Trophoblast cell (in vitro differentiated cells and primary cell): Measurements from ENCODE around the gene RNF222.

Experiments
- DNase-seq, 2 donors: peaks; one replicate each; pipeline ENCODE4 v3.0.0-alpha.2; 2016
- H2AFZ ChIP-seq: 2 replicates; pipeline ENCODE4 v1.6.1; 2013; ENCODE audit warnings: low read length, moderate library complexity, mild to moderate bottlenecking; ENCODE audit not compliant: insufficient read depth, poor library complexity
- H2AK5ac ChIP-seq: 2 replicates; pipeline ENCODE4 v1.6.1; 2013; ENCODE audit warnings: mild to moderate bottlenecking, low read length
- H2BK120ac ChIP-seq: 2 replicates; pipeline ENCODE4 v1.6.1; 2013; ENCODE audit warnings: low read length, mild to moderate bottlenecking, moderate library complexity; ENCODE audit not compliant: insufficient read depth, poor library complexity
- H2BK12ac ChIP-seq: 2 replicates; pipeline ENCODE4 v1.6.1; 2013; ENCODE audit warnings: mild to moderate bottlenecking, low read length, moderate library complexity
- H2BK5ac ChIP-seq: 2 replicates; pipeline ENCODE4 v1.6.1; 2013; ENCODE audit warnings: low read length, low read depth, moderate library complexity, mild to moderate bottlenecking; ENCODE audit not compliant: poor library complexity
- H3K14ac ChIP-seq: 2 replicates; pipeline ENCODE4 v1.6.1; 2013; ENCODE audit warnings: mild to moderate bottlenecking, low read length
- H3K18ac ChIP-seq: 2 replicates; pipeline ENCODE4 v1.6.1; 2013; ENCODE audit warnings: mild to moderate bottlenecking, low read length
- H3K23ac ChIP-seq: 2 replicates; pipeline ENCODE4 v1.6.1; 2013; ENCODE audit warnings: low read length
- H3K27ac ChIP-seq: 2 replicates; pipeline ENCODE4 v1.5.1; 2013; ENCODE audit warnings: low read depth, mild to moderate bottlenecking, inconsistent platforms, low read length, moderate library complexity
- H3K27me3 ChIP-seq: 2 replicates; pipeline ENCODE4 v1.6.1; 2013; ENCODE audit warnings: inconsistent platforms, mild to moderate bottlenecking, low read length, moderate library complexity; ENCODE audit not compliant: insufficient read depth
- H3K36me3 ChIP-seq, 2 experiments: 1 replicate in 1 of 2; 2 replicates in 1 of 2; pipeline ENCODE4 v1.6.1; 2013; ENCODE audit warnings: low read length in 2 of 2, mild to moderate bottlenecking in 2 of 2, moderate library complexity in 1 of 2; ENCODE audit not compliant: insufficient read depth in 2 of 2, control insufficient read depth in 1 of 2
- H3K4ac ChIP-seq: 2 replicates; pipeline ENCODE4 v1.6.1; 2013; ENCODE audit warnings: low read depth, mild to moderate bottlenecking, low read length, moderate library complexity
- H3K4me1 ChIP-seq, 2 experiments: 1 replicate in 1 of 2; 2 replicates in 1 of 2; pipeline ENCODE4 v1.6.1; 2013; ENCODE audit warnings: low read length in 2 of 2, mild to moderate bottlenecking in 2 of 2, moderate library complexity in 1 of 2; ENCODE audit not compliant: insufficient read depth in 2 of 2, control insufficient read depth in 1 of 2
- H3K4me2 ChIP-seq: 2 replicates; pipeline ENCODE4 v1.6.1; 2013; ENCODE audit warnings: inconsistent platforms, mild to moderate bottlenecking, low read length, moderate library complexity
- H3K4me3 ChIP-seq: 2 replicates; pipeline ENCODE4 v1.5.1; 2013; ENCODE audit warnings: mild to moderate bottlenecking, low read depth, low read length, inconsistent platforms
- H3K79me1 ChIP-seq: one replicate; pipeline ENCODE4 v1.6.1; 2013; ENCODE audit warnings: low read length
- H3K79me2 ChIP-seq: 2 replicates; pipeline ENCODE4 v1.6.1; 2013; ENCODE audit warnings: low read length, mild to moderate bottlenecking; ENCODE audit not compliant: control insufficient read depth, insufficient read depth, poor library complexity
- H3K9ac ChIP-seq: 2 replicates; pipeline ENCODE4 v1.6.1; 2013; ENCODE audit warnings: mild to moderate bottlenecking, low read length
- H3K9me3 ChIP-seq: 2 replicates; pipeline ENCODE4 v1.6.1; 2013; ENCODE audit warnings: low read depth, mild to moderate bottlenecking, control low read depth, inconsistent platforms, low read length; ENCODE audit not compliant: insufficient read depth
- H4K12ac ChIP-seq: 2 replicates; pipeline ENCODE4 v1.6.1; 2013; ENCODE audit warnings: low read depth, mild to moderate bottlenecking, low read length, moderate library complexity
- H4K8ac ChIP-seq: 2 replicates; pipeline ENCODE4 v1.6.1; 2013; ENCODE audit warnings: low read depth, mild to moderate bottlenecking, low read length, moderate library complexity
- H4K91ac ChIP-seq: one replicate; pipeline ENCODE4 v1.6.1; 2013; ENCODE audit warnings: low read depth, mild to moderate bottlenecking, low read length, moderate library complexity
- WGBS: extraction: QIAGEN DNeasy Blood & Tissue Kit; methylation state at CpG from one replicate; pipeline ENCODE4 v1.1.7; 2013; ENCODE audit warnings: missing lambda C conversion rate; ENCODE audit not compliant: insufficient read length, insufficient coverage; ENCODE audit errors: extremely low coverage; 5-methylcytosine and 5-hydroxymethylcytosine counted together

Gene RNF222

GRCh38 chr17:8365143-8365542, 32.5 kb downstream of the RNF222 start:
- Histone ChIP-seq H4K91ac (no peak overlapping the region), H3K4me2 (no peak overlapping the region), H3K4ac (no peak overlapping the region), H3K9me3 (no peaks in the 10 kb centered on the region), H4K12ac (no peak overlapping the region), H2AK5ac (no peak overlapping the region), H3K23ac (no peak overlapping the region), H3K4me3 (no peak overlapping the region), H2AFZ (no peak overlapping the region), H3K79me1 (no peaks in the 10 kb centered on the region), H4K8ac (no peak overlapping the region), H3K14ac (no peak overlapping the region), H3K27ac (no peak overlapping the region), H2BK120ac (no peak overlapping the region), H3K79me2 (no peaks in the 10 kb centered on the region), H3K4me1 (peaks cover 11 to 16% of the 10 kb centered on the region in 2 experiments), H3K36me3 (peaks cover 5 to 16% of the 10 kb centered on the region in 2 experiments), H2BK5ac (no peak overlapping the region), H3K9ac (no peak overlapping the region), H2BK12ac (no peak overlapping the region), H3K18ac (no peak overlapping the region), H3K27me3 (no peaks in the 10 kb centered on the region)
- WGBS, result no CpG with 5 or more reads among the region's 1 CpG
- peak; percentile 27 to 38 for DNase-seq

- Histone ChIP-seq H3K4me2 (no peak overlapping the region), H4K8ac (no peak overlapping the region), H3K27me3 (no peaks in the 10 kb centered on the region), H3K4ac (no peak overlapping the region), H3K36me3 (peaks cover 0 to 3% of the 10 kb centered on the region in 2 experiments), H3K9ac (no peak overlapping the region), H4K91ac (no peak overlapping the region), H2AFZ (no peak overlapping the region), H3K27ac (no peak overlapping the region), H2BK120ac (no peak overlapping the region), H3K18ac (no peak overlapping the region), H3K79me2 (no peaks in the 10 kb centered on the region), H3K14ac (no peak overlapping the region), H2BK5ac (no peak overlapping the region), H3K4me1 (peaks cover 11 to 21% of the 10 kb centered on the region in 2 experiments), H2BK12ac (no peak overlapping the region), H2AK5ac (no peak overlapping the region), H3K9me3 (no peaks in the 10 kb centered on the region), H4K12ac (no peak overlapping the region), H3K4me3 (no peak overlapping the region), H3K23ac (no peak overlapping the region), H3K79me1 (no peaks in the 10 kb centered on the region)
- no peak for DNase-seq
- WGBS, result no CpG with 5 or more reads among the region's 4 CpGs
These were observed 34.8 kb downstream of the RNF222 start for GRCh38 chr17:8362651-8363332.

- peaks cover 11 to 16% of the 10 kb centered on the region in 2 experiments for H3K4me1 ChIP-seq
- no peaks in the 10 kb centered on the region for H3K79me2 ChIP-seq
- no peaks in the 10 kb centered on the region for H3K79me1 ChIP-seq
- H3K27me3 ChIP-seq, result no peaks in the 10 kb centered on the region
- no peaks in the 10 kb centered on the region for H3K9me3 ChIP-seq
- H3K9ac ChIP-seq, result no peak overlapping the region
- WGBS, result no CpG with 5 or more reads among the region's 3 CpGs
- H3K27ac ChIP-seq, result no peak overlapping the region
- H2AK5ac ChIP-seq, result no peak overlapping the region
- H4K8ac ChIP-seq, result no peak overlapping the region
- H4K12ac ChIP-seq, result no peak overlapping the region
- H3K4me3 ChIP-seq, result no peak overlapping the region
- H2AFZ ChIP-seq, result no peak overlapping the region
- H2BK120ac ChIP-seq, result no peak overlapping the region
- H3K23ac ChIP-seq, result no peak overlapping the region
- H3K36me3 ChIP-seq, result peaks cover 0 to 3% of the 10 kb centered on the region in 2 experiments
- H3K14ac ChIP-seq, result no peak overlapping the region
- H4K91ac ChIP-seq, result no peak overlapping the region
- H2BK12ac ChIP-seq, result no peak overlapping the region
- H2BK5ac ChIP-seq, result no peak overlapping the region
- H3K4me2 ChIP-seq, result no peak overlapping the region
- no peak overlapping the region for H3K4ac ChIP-seq
- no peak overlapping the region for H3K18ac ChIP-seq
- DNase-seq, result no peak
These were observed 36.9 kb downstream of the RNF222 start for GRCh38 chr17:8360751-8361150.

GRCh38 chr17:8360260-8360659, 37.4 kb downstream of the RNF222 start:
- H3K23ac ChIP-seq, result no peak overlapping the region
- no peak overlapping the region for H3K4ac ChIP-seq
- H3K27ac ChIP-seq, result no peak overlapping the region
- no peak overlapping the region for H2BK5ac ChIP-seq
- no peak overlapping the region for H2BK120ac ChIP-seq
- H3K14ac ChIP-seq, result no peak overlapping the region
- H2AK5ac ChIP-seq, result no peak overlapping the region
- H2BK12ac ChIP-seq, result no peak overlapping the region
- no peak overlapping the region for H4K8ac ChIP-seq
- no peak overlapping the region for H2AFZ ChIP-seq
- H3K9me3 ChIP-seq, result no peaks in the 10 kb centered on the region
- no peaks in the 10 kb centered on the region for H3K79me2 ChIP-seq
- no peak overlapping the region for H3K4me2 ChIP-seq
- no peaks in the 10 kb centered on the region for H3K79me1 ChIP-seq
- no peaks in the 10 kb centered on the region for H3K27me3 ChIP-seq
- no peak overlapping the region for H3K4me3 ChIP-seq
- H4K91ac ChIP-seq, result no peak overlapping the region
- H3K36me3 ChIP-seq, result peaks cover 0 to 3% of the 10 kb centered on the region in 2 experiments
- no CpG with 5 or more reads among the region's 3 CpGs for WGBS
- H3K4me1 ChIP-seq, result peaks cover 7 to 11% of the 10 kb centered on the region in 2 experiments
- H3K9ac ChIP-seq, result no peak overlapping the region
- no peak for DNase-seq
- H4K12ac ChIP-seq, result no peak overlapping the region
- H3K18ac ChIP-seq, result no peak overlapping the region
